Liver (tissue), 9 donors: Measurements from ENCODE around the gene AURKB. TPM values are rescaled to one million over a fixed set of nuclear protein-coding genes. Genes with fewer than 3 reads are reported as not detected.

Source experiments
- DNase-seq: peaks from one replicate; pipeline ENCODE4 v3.0.0-alpha.2; 2017; ENCODE audit warnings: low spot score
- H3K27ac ChIP-seq, 2 donors: one replicate each; pipeline ENCODE4 v1.7.0; 2013; ENCODE audit warnings: inconsistent platforms in 2 of 2, low read length in 2 of 2, control low read depth in 1 of 2, low read depth in 1 of 2, mild to moderate bottlenecking in 1 of 2
- H3K27me3 ChIP-seq, 4 donors: one replicate each; pipeline versions ENCODE4 v1.6.1 to v1.7.0; 2013; ENCODE audit warnings: low read length in 3 of 4, inconsistent platforms in 1 of 4, mild to moderate bottlenecking in 1 of 4, moderate library complexity in 1 of 4; ENCODE audit not compliant: control insufficient read depth in 4 of 4, insufficient read depth in 4 of 4
- H3K36me3 ChIP-seq, 4 donors: one replicate each; pipeline versions ENCODE4 v1.6.1 to v1.7.0; 2013; ENCODE audit warnings: low read length in 3 of 4, mild to moderate bottlenecking in 3 of 4, low read depth in 1 of 4, moderate library complexity in 1 of 4; ENCODE audit not compliant: control insufficient read depth in 4 of 4, insufficient read depth in 3 of 4
- H3K4me1 ChIP-seq, 4 donors: one replicate each; pipeline versions ENCODE4 v1.6.1 to v1.7.0; 2013; ENCODE audit warnings: low read length in 3 of 4, mild to moderate bottlenecking in 3 of 4, moderate library complexity in 1 of 4; ENCODE audit not compliant: control insufficient read depth in 4 of 4, insufficient read depth in 4 of 4
- H3K4me3 ChIP-seq, 3 donors: one replicate each; pipeline versions ENCODE4 v1.6.1 to v1.7.0; 2013; ENCODE audit warnings: low read length in 3 of 3, control low read depth in 1 of 3, low read depth in 1 of 3, mild to moderate bottlenecking in 1 of 3
- H3K9ac ChIP-seq, 2 donors: one replicate each; pipeline ENCODE4 v1.7.0; 2013; ENCODE audit warnings: low read length in 2 of 2, mild to moderate bottlenecking in 2 of 2, moderate library complexity in 2 of 2, control low read depth in 1 of 2, low read depth in 1 of 2
- H3K9me3 ChIP-seq, 4 donors: one replicate each; pipeline versions ENCODE4 v1.6.1 to v1.7.0; 2013; ENCODE audit warnings: low read length in 3 of 4; ENCODE audit not compliant: control insufficient read depth in 4 of 4
- ATF3 ChIP-seq: IDR thresholded peaks from 2 replicates; pipeline ENCODE4 v1.6.1; 2016; ENCODE audit warnings: antibody characterized with exemption
- EGR1 ChIP-seq, 2 donors: IDR thresholded peaks; 2 replicates each; pipeline ENCODE4 v1.6.1; 2016 to 2018; ENCODE audit warnings: antibody characterized with exemption in 2 of 2, low read depth in 2 of 2
- FOXA1 ChIP-seq: IDR thresholded peaks from 2 replicates; pipeline ENCODE4 v1.6.1; 2016; ENCODE audit warnings: antibody characterized with exemption
- FOXA2 ChIP-seq: IDR thresholded peaks from 2 replicates; pipeline ENCODE4 v1.6.1; 2016; ENCODE audit warnings: antibody characterized with exemption
- HNF4A ChIP-seq, 2 donors: conservative IDR thresholded peaks; 2 replicates each; pipeline ENCODE4 v1.6.1; 2016; ENCODE audit warnings: antibody characterized with exemption in 2 of 2, mild to moderate bottlenecking in 2 of 2
- HNF4G ChIP-seq: IDR thresholded peaks from 2 replicates; pipeline ENCODE4 v1.6.1; 2016; ENCODE audit warnings: antibody characterized with exemption
- JUND ChIP-seq, 2 donors: IDR thresholded peaks; 2 replicates each; pipeline ENCODE4 v1.6.1; 2016; ENCODE audit warnings: antibody characterized with exemption in 2 of 2
- MAX ChIP-seq: IDR thresholded peaks from 2 replicates; pipeline ENCODE4 v1.6.1; 2016; ENCODE audit warnings: antibody characterized with exemption
- NR2F2 ChIP-seq: IDR thresholded peaks from 2 replicates; pipeline ENCODE4 v1.6.1; 2016; ENCODE audit warnings: antibody characterized with exemption
- RAD21 ChIP-seq, 2 donors: IDR thresholded peaks; 2 replicates each; pipeline ENCODE4 v1.6.1; 2016; ENCODE audit warnings: antibody characterized with exemption in 2 of 2, mild to moderate bottlenecking in 2 of 2
- RXRA ChIP-seq, 2 donors: IDR thresholded peaks; 2 replicates each; pipeline ENCODE4 v1.6.1; 2017 to 2018; ENCODE audit warnings: antibody characterized with exemption in 2 of 2, mild to moderate bottlenecking in 1 of 2
- TAF1 ChIP-seq: conservative IDR thresholded peaks from 2 replicates; pipeline ENCODE4 v1.6.1; 2016; ENCODE audit warnings: antibody characterized with exemption, mild to moderate bottlenecking
- YY1 ChIP-seq: IDR thresholded peaks from 2 replicates; pipeline ENCODE4 v1.6.1; 2016; ENCODE audit warnings: antibody characterized with exemption, mild to moderate bottlenecking
- ZBTB33 ChIP-seq: IDR thresholded peaks from 2 replicates; pipeline ENCODE4 v1.6.1; 2016; ENCODE audit warnings: antibody characterized with exemption
- WGBS: extraction: QIAGEN DNeasy Blood & Tissue Kit; methylation state at CpG from one replicate; pipeline ENCODE4 v1.1.7; 2013; 5-methylcytosine and 5-hydroxymethylcytosine counted together
- polyA plus RNA-seq, 2 donors: library from polyadenylated mRNA; stranded (reverse) in 1 of 2; unstranded in 1 of 2; fragments of 200-250 nt in 1 of 2; fragments of >200 nt in 1 of 2; fragmentation: Nextera tagmentation in 1 of 2; extraction: Ambion mirVana in 1 of 2; gene quantifications; one replicate each; pipeline versions ENCODE4 v1.2.1 to v1.2.3, GENCODE V29; 2013 to 2015
- total RNA-seq, 2 donors: library from RNA; depleted of rRNA; stranded (reverse); fragments of >200 nt; gene quantifications; one replicate each; pipeline ENCODE4 v1.2.3, GENCODE V29; 2014
- donor health status: healthy.
- donor health status: healthy.
- donor health status: healthy.
- donor health status: healthy.
- donor health status: healthy.

Gene AURKB
- total and polyA plus RNA-seq, 4 donors: 0.42 to 25.9 (median 3.0) TPM

- Histone ChIP-seq H3K9me3 (no peaks in the 10 kb centered on the region), H3K4me1 (peaks cover 2 to 31% (median 19%) of the 10 kb centered on the region in 4 donors), H3K36me3 (no peaks in the 10 kb centered on the region), H3K27ac (peak overlapping the region in 1 of 2 donors; percentile 65), H3K9ac (peak overlapping the region in 1 of 2 donors; percentile 42), H3K4me3 (peak overlapping the region in 1 of 3 donors; percentile 63), H3K27me3 (no peaks in the 10 kb centered on the region)
- DNase-seq: no peak
- 75% methylated on average over 19 of the region's 19 CpGs for WGBS
- TF ChIP-seq FOXA2 (no peak), HNF4G (no peak), TAF1 (no peak), YY1 (no peak), ATF3 (no peak), ZBTB33 (no peak), HNF4A (conservative IDR thresholded peaks at IDR 0.05) (no peak), MAX (no peak), EGR1 (IDR thresholded peaks at IDR 0.05; ENCODE audit: low read depth in 2 of 2) (no peak), FOXA1 (no peak), RXRA (IDR thresholded peaks at IDR 0.05) (no peak), RAD21 (IDR thresholded peaks at IDR 0.05) (no peak), JUND (IDR thresholded peaks at IDR 0.05) (no peak)
Measured at GRCh38 chr17:8176998-8177731, 33.2 kb downstream of the AURKB start.

- Histone ChIP-seq H3K4me3 (peak within 1 kb of the TSS; percentile 63 to 78 (median 71)), H3K4me1 (peaks cover 2 to 31% (median 19%) of the 10 kb centered on the region in 4 donors), H3K27me3 (no peaks in the 10 kb centered on the region), H3K9ac (peak within 1 kb of the TSS; percentile 42 to 90), H3K27ac (peak within 1 kb of the TSS; percentile 65 to 78), H3K36me3 (no peaks in the 10 kb centered on the region), H3K9me3 (no peaks in the 10 kb centered on the region)
- WGBS: 7% methylated on average over 56 of the region's 56 CpGs
- peak; percentile 87 for DNase-seq
- TF ChIP-seq ZBTB33: peak; percentile 98
- TF ChIP-seq YY1: no peak
- peak; percentile 39 for TF ChIP-seq NR2F2
Measured at GRCh38 chr17:8176197-8176940, 34.0 kb downstream of the AURKB start, which contains the start of gene TMEM107. TMEM107 (minus strand) TSS chr17:8176380; CDS start chr17:8176286, 94 bp downstream.
